ENCODE results near the gene SPATS2.
"Not testable (repeated sequence)": the region's sequence is repeated elsewhere in the genome, so short reads cannot be mapped to it uniquely, and the experiment has no call there.

SPATS2 gene

DNA sequence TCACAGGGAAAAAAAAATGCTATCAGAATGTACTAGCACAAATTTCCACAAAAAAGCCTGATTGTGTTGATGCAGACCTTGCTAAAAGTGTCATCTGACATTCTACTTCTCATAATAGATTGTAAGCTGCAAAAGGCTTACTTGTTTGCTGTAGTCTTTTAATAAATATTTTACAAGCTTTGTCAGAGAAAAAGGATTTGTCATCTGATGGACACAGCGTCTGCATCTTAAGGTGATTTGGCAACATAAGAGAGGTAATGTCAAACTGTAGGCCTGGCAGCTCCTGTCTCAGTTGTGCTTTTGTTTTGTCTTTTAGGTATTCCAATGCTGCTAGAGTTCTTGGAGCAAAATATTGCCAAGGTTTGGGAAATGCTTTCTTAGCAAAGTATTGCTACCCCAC, 145.3 kb downstream of the SPATS2 start:
- DNase-seq (ENCODE audit: low read depth in 3 of 3) = no peak

DNA sequence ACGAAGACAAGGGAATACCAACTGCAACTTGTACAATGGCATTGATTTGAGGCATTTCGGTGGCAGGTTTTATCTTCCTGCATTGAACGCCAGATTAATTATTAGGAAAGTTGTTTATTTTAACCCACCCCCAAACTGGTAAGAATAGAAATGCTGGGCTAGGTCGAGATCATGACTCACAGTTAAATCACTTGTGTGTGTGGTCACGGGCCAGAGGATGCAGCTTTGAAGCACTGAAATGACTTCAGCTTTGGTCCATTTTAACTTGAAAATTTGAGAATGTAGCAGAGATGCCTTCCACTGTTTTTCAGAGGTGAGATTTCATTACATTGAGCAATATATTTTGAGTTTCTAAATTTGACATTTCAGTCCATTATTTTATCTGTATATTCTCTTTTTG, 148.0 kb downstream of the SPATS2 start:
- no peak for DNase-seq (ENCODE audit: low read depth in 3 of 3)

DNA sequence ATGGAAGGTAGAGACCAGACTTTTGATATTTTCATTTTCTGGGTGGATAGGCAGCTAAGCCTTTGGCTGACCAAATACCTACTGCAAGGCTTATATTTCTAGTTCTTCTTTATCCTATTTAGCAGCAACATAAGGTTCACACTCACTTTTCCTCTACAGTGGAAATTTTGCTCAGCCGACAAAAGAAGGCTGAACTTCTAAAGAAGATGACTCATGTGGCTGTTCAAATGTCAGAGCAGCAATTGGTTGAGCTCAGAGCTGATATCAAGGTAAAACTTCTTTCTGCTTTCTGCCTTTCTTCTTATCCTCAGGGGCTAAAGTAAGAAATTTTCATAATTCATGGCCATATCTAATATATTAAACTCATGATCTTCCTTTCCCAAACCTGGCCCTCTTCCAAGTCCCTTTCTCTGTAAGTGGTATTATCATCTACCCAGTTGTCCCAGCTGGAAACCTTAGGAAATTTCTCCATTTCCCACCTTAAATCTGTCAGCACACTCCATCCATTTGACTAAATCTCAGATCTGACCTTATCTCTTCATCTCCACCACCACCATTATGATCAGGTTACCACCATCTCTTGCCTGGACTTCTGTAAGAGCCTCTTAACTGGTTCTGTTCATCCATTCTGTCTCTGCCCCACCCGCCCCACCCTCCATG, 151.8 kb downstream of the SPATS2 start:
- DNase-seq (ENCODE audit: low read depth in 3 of 3) = no peak

GRCh38 chr12:49519574-49519936, 152.3 kb downstream of the SPATS2 start:
- DNase-seq (ENCODE audit: low read depth in 3 of 3) = no peak

DNA sequence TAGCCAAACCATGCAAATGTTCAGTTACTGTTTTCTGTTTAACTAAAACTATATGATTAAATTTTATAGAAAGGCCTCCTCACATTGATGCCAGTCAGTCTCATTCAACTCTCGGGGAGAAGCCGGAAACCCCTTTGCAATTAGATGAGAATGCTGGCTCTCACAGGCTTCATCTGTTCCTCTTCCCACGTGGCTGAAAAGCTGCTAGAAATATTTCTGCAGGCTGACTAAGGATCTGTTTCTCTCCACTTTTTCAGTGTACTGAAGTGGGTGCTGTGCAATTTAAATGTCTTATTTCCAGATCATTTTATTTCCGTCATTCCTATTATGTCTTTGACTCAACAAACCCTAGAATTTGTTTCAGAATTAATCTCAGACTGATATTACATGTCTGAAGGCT, 154.1 kb downstream of the SPATS2 start:
- no peak for DNase-seq (ENCODE audit: low read depth in 3 of 3)

DNA sequence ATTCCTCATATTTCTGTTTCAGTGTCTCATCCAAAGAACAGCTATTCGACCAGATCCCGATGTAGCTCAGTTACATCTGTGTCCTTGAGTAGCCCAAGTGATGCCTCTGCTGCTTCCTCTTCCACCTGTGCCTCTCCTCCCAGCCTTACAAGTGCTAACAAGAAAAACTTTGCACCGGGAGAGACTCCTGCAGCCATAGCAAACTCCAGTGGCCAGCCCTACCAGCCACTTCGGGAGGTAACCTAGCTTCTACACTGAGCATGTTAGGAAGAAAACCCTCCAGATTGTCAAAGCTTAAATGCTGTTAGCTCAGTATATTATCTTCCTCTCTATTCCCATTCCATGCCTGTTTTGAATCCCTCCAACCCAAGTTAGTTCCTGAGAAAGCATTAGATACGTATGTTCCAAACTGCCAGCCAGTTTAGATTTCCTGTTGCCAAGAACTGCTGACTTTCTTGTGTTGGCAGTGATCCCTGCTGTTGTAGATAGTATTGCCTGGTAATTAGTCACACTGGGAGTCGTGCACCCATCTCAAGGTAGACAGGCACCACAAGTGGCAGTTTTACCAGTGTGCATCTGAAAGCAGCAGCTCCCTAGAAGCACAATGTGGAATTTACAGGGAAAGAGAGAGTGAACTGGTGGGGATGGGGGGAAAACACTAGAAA, 157.5 kb downstream of the SPATS2 start:
- no peak for DNase-seq (ENCODE audit: low read depth in 3 of 3)

DNA sequence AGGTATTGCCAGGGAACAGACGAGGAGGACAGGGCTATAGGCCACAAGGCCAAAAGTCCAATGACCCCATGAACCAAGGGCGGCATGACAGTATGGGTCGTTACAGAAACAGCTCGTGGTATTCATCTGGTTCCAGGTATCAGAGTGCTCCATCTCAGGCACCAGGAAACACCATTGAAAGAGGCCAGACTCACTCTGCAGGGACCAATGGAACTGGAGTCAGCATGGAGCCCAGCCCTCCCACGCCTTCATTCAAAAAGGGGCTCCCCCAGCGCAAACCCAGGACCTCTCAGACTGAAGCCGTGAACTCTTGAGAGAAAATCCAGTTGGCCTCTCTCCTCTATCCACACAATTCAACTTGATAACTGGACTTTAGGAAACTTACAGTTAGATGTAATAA, 158.7 kb downstream of the SPATS2 start:
- DNase-seq (ENCODE audit: low read depth in 3 of 3) = no peak

- DNase-seq (ENCODE audit: low read depth in 3 of 3) = no peak
Measured at GRCh38 chr12:49527361-49528130, 160.3 kb downstream of the SPATS2 start.

- no peak for DNase-seq (ENCODE audit: low read depth in 3 of 3)
Measured at GRCh38 chr12:49529414-49529813, 162.2 kb downstream of the SPATS2 start.

- DNase-seq (ENCODE audit: low read depth in 3 of 3) = no peak
Measured at GRCh38 chr12:49531745-49532144, 164.5 kb downstream of the SPATS2 start.

- DNase-seq (ENCODE audit: low read depth in 3 of 3) = no peak
Measured at GRCh38 chr12:49533331-49533730, 166.1 kb downstream of the SPATS2 start.

DNA sequence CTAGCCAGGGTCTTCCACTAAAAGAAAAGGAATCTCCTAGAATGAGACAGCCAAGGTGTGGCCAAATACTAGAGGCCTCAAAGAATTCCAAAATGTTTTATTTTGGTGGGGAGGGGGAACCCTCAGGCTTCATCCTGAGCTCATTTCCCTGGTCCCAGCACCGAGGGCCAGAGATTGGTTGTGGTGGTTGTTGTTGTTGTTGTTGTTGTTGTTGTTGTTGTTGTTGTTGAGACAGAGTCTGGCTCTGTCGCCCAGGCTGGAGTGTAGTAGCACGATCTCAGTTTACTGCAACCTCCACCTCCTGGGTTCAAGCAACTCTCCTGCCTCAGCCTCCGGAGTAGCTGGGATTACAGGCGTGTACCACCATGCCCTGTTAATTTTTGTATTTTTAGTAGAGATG, 166.9 kb downstream of the SPATS2 start:
- not testable (repeated sequence) for DNase-seq (ENCODE audit: low read depth in 3 of 3)

DNA sequence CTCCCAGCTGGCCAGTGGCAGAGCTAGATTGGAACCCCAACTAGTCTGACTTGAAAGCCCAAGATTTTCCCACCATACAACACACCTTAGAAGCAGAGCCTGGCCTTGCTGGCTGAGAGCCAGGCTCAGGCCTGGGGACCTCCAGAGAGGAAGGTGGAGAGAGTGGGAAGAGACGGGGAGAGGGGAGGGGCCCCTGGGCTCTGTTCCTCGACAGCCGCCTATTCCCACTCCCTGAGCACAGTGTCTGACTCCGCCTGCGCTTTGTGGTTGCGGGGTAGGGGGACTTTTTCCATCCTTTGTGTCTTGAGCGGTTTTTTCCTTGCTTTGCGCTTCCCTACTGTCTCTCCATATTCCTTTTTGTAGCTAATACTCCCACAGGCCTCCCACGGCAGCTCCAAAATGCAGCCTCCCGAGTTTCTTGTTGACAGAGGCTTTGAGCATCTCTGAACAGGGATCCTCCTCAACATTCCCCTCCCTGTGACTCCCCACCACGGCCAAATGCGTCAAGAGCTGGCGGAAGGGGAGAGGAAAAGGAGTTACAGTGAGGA, 167.5 kb downstream of the SPATS2 start:
- DNase-seq (ENCODE audit: low read depth in 3 of 3) = no peak

DNA sequence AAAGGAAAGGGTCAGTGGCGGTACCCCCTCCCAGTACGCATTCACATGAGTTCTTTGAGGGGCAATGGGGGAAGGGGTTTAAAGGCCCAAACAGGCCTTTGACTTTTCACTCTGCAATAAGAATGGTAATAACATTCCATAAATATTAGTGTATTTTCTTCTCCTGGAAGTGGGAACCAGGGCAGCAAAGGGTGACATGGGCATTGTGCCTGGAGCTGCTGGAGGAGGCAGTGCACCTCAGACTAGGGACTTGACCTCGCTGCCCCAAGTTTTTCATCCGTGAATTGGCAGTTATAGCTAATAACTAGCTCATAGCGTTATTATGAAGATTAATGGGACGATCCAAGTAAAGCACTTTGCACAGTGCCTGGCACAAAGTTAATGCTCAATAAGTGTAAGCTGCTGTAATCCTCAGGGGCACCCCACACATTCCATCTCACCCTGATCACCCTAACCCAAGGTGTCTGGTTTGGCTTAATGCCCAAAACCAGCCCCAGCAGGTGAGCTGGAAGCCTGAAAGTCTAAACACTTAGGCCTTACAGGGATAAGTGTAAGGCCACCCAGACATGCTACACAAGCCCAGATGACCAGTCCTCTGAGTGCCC, 168.8 kb downstream of the SPATS2 start:
- DNase-seq (ENCODE audit: low read depth in 3 of 3) = no peak

GRCh38 chr12:49536526-49537071, 169.3 kb downstream of the SPATS2 start:
- DNase-seq (ENCODE audit: low read depth in 3 of 3) = no peak

DNA sequence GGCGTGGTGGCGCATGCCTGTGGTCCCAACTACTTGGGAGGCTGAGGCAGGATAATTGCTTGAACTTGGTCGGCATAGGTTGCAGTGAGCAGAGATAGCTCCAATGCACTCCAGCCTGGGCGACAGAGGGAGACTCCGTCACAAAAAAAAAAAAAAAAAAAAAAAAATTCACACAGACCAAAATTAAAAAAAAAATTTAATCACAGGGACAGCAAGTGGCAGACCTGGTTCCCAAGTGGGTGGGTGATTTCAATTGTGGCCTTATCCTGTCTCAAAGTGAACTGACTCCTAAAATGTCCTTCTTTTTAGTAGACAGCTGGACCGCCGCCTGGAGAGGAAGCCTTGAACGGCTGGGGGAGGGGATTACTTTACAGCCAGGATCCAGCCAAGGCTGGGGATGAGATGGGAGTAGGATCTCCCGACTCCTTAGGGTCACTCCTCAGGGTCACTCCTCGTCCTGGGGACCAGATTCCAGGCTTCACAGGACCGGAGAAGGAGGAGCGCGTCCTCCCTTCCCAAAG, 170.0 kb downstream of the SPATS2 start:
- no peak for DNase-seq (ENCODE audit: low read depth in 3 of 3)

- no peak for DNase-seq (ENCODE audit: low read depth in 3 of 3)
Measured at GRCh38 chr12:49537752-49538509, 170.7 kb downstream of the SPATS2 start.

DNA sequence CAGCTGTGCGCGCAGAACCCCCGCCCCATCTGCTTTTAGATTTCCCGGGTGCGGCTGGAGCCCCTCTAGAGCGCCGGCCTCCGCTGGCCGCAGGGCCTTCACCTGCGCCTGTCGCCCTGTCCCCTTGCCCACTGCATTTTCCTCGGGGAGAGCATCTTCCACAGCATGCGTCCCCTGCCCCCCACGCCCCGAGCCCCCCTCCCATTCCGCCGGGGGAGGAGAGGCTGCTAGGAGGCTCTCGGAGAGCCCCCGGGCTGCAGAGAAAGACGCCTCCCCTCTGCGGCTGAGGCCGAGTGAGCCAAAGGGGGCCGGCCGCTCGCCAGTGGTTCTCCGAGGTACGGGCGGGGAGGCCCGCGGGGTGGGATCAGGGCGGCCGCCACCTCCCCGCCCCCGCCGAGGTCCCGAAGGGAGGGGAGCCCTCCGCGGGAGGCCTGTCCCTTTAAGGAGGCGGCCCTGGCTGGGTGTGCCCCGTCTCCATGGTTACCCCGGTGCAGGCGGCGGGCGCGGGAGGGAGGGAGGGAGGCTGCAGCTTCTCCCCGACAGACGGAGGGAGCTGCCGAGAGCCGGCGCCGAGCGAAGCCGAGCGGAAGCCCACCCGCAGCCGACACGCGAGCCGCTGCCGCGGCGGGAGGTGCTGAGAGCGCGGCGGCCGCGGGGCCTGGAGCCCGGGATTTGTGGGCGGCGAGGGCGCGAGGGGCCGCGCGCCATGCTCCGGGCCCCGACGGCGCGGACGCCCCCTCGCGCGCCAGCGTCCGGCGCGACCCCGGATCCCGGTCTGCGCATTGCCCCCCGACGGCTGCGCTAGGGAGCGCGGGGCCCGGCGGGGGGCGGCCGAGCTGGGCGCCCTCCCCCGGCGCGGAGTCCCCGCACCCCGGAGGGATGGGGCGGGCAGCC, 171.5 kb downstream of the SPATS2 start, which contains the start of gene KCNH3:
Gene KCNH3, plus strand, starts transcription at position 521 of the 894 bp plus-strand sequence. CDS start 387 bp downstream, outside the sequence.
- DNase-seq (ENCODE audit: low read depth in 3 of 3) = peak; percentile 60 to 80 (median 64)

DNA sequence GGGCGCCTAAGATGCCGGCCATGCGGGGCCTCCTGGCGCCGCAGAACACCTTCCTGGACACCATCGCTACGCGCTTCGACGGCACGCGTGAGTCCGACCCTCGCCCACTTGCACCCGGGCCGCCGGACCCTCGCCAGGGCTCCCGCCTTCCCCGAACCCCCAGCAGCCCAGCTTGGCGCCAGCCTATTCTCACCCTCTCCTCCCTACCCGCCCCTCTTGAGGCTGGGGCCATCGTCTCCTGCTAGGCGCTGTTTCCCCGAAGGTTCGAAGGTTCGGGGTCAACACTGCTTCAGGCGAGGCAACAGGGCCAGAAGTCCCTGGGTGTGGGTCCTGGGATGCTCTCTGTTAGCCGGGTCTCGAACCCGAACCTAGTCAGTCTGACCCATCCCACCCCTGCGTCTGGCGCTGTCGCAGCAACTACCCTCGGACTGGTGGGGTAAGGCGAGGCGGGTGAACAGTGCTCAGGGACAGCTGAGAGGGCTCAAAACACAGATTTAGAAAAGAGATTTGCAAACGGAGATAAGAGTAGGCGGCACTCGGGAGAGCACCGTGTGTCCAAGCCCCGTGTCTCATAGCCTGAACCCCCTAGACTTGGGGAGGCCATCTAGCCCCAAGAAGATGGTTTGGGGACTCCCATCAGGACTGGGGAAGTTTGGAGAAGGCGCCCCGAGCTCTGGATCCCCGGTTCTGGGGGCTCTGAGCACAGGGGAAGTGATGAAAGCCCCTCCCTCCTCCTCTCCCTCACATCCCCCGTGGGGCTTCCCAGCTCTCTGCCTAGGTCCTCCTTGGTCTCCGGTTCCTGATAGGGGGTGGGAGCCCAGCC, 172.4 kb downstream of the SPATS2 start:
- DNase-seq (ENCODE audit: low read depth in 3 of 3) = no peak
